Chondrocyte (in vitro differentiated cells): Measurements from ENCODE around the gene SERPINE2. TPM values are rescaled to one million over a fixed set of nuclear protein-coding genes. Genes with fewer than 3 reads are reported as not detected.

Source experiments
- DNase-seq: peaks from one replicate; pipeline ENCODE4 v3.0.0; 2021; ENCODE audit warnings: mixed read lengths, low spot score
- H3K27ac Mint-ChIP-seq: one replicate; pipeline ENCODE4 v1.8.0; 2021; ENCODE audit warnings: mild to moderate bottlenecking, moderate library complexity, mixed read lengths; ENCODE audit not compliant: unreplicated experiment
- H3K27me3 Mint-ChIP-seq: 2 replicates; pipeline ENCODE4 v1.8.0; 2021; ENCODE audit warnings: low read depth, mixed read lengths
- H3K36me3 Mint-ChIP-seq: 2 replicates; pipeline ENCODE4 v1.8.0; 2021; ENCODE audit warnings: low read depth, mixed read lengths
- H3K4me1 Mint-ChIP-seq: 2 replicates; pipeline ENCODE4 v1.8.0; 2021; ENCODE audit warnings: low read depth, mild to moderate bottlenecking, mixed read lengths
- H3K4me3 Mint-ChIP-seq: one replicate; pipeline ENCODE4 v1.8.0; 2021; ENCODE audit warnings: mild to moderate bottlenecking, moderate library complexity, mixed read lengths; ENCODE audit not compliant: unreplicated experiment
- H3K9me3 Mint-ChIP-seq: 2 replicates; pipeline ENCODE4 v1.8.0; 2021; ENCODE audit warnings: low read depth, mixed read lengths
- CTCF ChIP-seq: fragments of 200-600 bp; sonication (generic); IDR thresholded peaks from 2 replicates; pipeline ENCODE4 v1.5.0; 2021; ENCODE audit warnings: antibody characterized with exemption, mild to moderate bottlenecking, moderate library complexity
- total RNA-seq: library from RNA; stranded (reverse); gene quantifications from 3 replicates; pipeline ENCODE4 v1.2.1, GENCODE V29; 2021

The SERPINE2 gene
- total RNA-seq, 1 donor from 2014 or later: 46.9 TPM

- Mint-ChIP-seq H3K27ac (peak overlapping the region; percentile 60), H3K9me3 (no peaks in the 10 kb centered on the region), H3K27me3 (no peaks in the 10 kb centered on the region), H3K36me3 (no peaks in the 10 kb centered on the region), H3K4me3 (no peak overlapping the region), H3K4me1 (peaks cover 82% of the 10 kb centered on the region)
- no peak for TF ChIP-seq CTCF
- no peak for DNase-seq
Measured at GRCh38 chr2:223934870-223935269, 104.2 kb downstream of the SERPINE2 start.

GRCh38 chr2:223932816-223933800 lies 106.0 kb downstream of the SERPINE2 start:
- Mint-ChIP-seq H3K4me3 (no peak overlapping the region), H3K36me3 (no peaks in the 10 kb centered on the region), H3K27ac (peak overlapping the region; percentile 75), H3K4me1 (peaks cover 74% of the 10 kb centered on the region), H3K27me3 (no peaks in the 10 kb centered on the region), H3K9me3 (no peaks in the 10 kb centered on the region)
- no peak for DNase-seq
- TF ChIP-seq CTCF: no peak

GRCh38 chr2:223930103-223930976 lies 108.7 kb downstream of the SERPINE2 start:
- no peak for TF ChIP-seq CTCF
- peak overlapping the region; percentile 5 for H3K27ac Mint-ChIP-seq
- H3K9me3 Mint-ChIP-seq: peaks cover 12% of the 10 kb centered on the region
- peaks cover 49% of the 10 kb centered on the region for H3K4me1 Mint-ChIP-seq
- peaks cover 3% of the 10 kb centered on the region for H3K36me3 Mint-ChIP-seq
- DNase-seq: no peak
- no peak overlapping the region for H3K4me3 Mint-ChIP-seq
- no peaks in the 10 kb centered on the region for H3K27me3 Mint-ChIP-seq

GRCh38 chr2:223929571-223930102 lies 109.4 kb downstream of the SERPINE2 start:
- Mint-ChIP-seq H3K36me3 (peaks cover 3% of the 10 kb centered on the region), H3K27ac (no peak overlapping the region), H3K27me3 (no peaks in the 10 kb centered on the region), H3K4me1 (peaks cover 43% of the 10 kb centered on the region), H3K9me3 (peaks cover 12% of the 10 kb centered on the region), H3K4me3 (no peak overlapping the region)
- TF ChIP-seq CTCF: no peak
- no peak for DNase-seq
